HG03342 (cell line): ENCODE measurements around the gene PHACTR1.

Source experiments
- ATAC-seq: cut with Tn5 transposase; IDR thresholded peaks from one replicate; pipeline ENCODE4 v1.9.1; 2021; ENCODE audit warnings: mild to moderate bottlenecking, moderate library complexity; ENCODE audit not compliant: unreplicated experiment

Gene PHACTR1

GRCh38 chr6:13091192-13091591 lies 374.6 kb downstream of the PHACTR1 start:
- no peak for ATAC-seq

- ATAC-seq: no peak
Measured at GRCh38 chr6:13094781-13095425, 378.3 kb downstream of the PHACTR1 start.

- no peak for ATAC-seq
Measured at GRCh38 chr6:13096084-13096483, 379.5 kb downstream of the PHACTR1 start.

GRCh38 chr6:13097454-13097853 lies 380.9 kb downstream of the PHACTR1 start:
- no peak for ATAC-seq

- no peak for ATAC-seq
Measured at GRCh38 chr6:13098006-13098405, 381.4 kb downstream of the PHACTR1 start.

- no peak for ATAC-seq
Measured at GRCh38 chr6:13098793-13099570, 382.4 kb downstream of the PHACTR1 start.

- no peak for ATAC-seq
Measured at GRCh38 chr6:13099771-13100170, 383.2 kb downstream of the PHACTR1 start.

- ATAC-seq: no peak
Measured at GRCh38 chr6:13101409-13101808, 384.8 kb downstream of the PHACTR1 start.

- ATAC-seq: no peak
Measured at GRCh38 chr6:13101985-13102384, 385.4 kb downstream of the PHACTR1 start.

GRCh38 chr6:13103169-13103568 lies 386.6 kb downstream of the PHACTR1 start:
- no peak for ATAC-seq

GRCh38 chr6:13105139-13105538 lies 388.6 kb downstream of the PHACTR1 start:
- ATAC-seq: no peak

GRCh38 chr6:13112921-13113320 lies 396.4 kb downstream of the PHACTR1 start:
- no peak for ATAC-seq

GRCh38 chr6:13113376-13113775 lies 396.8 kb downstream of the PHACTR1 start:
- ATAC-seq: no peak

GRCh38 chr6:13113981-13114593 lies 397.5 kb downstream of the PHACTR1 start:
- ATAC-seq: no peak

GRCh38 chr6:13116155-13116554 lies 399.6 kb downstream of the PHACTR1 start:
- ATAC-seq: no peak

- ATAC-seq: no peak
Measured at GRCh38 chr6:13117570-13117969, 401.0 kb downstream of the PHACTR1 start.

GRCh38 chr6:13119549-13119948 lies 403.0 kb downstream of the PHACTR1 start:
- no peak for ATAC-seq

- ATAC-seq: no peak
Measured at GRCh38 chr6:13120483-13121482, 404.2 kb downstream of the PHACTR1 start.

- ATAC-seq: no peak
Measured at GRCh38 chr6:13124131-13124530, 407.6 kb downstream of the PHACTR1 start.

GRCh38 chr6:13125841-13126240 lies 409.3 kb downstream of the PHACTR1 start:
- no peak for ATAC-seq
